ENCODE measurements around the gene ADGRE1.

The ADGRE1 gene

GRCh38 chr19:6862673-6863078 is 24.7 kb upstream of the ADGRE1 start (continued):
- TF ChIP-seq ZNF629 (tag by site-specific recombination; IDR thresholded peaks at IDR 0.05) (0 out of 2 replicates have a peak, but pooled peaks have one; percentile 23), ZNF610 (tag by site-specific recombination; IDR thresholded peaks at IDR 0.05; ENCODE audit: borderline replicate concordance) (no peak), ZBTB49 (tag by site-specific recombination; IDR thresholded peaks at IDR 0.05; ENCODE audit: low read depth) (no peak), ZNF777 (tag by site-specific recombination; IDR thresholded peaks at IDR 0.05; ENCODE audit: borderline replicate concordance) (no peak; the same call in 1 of the 2 replicates), ZNF221 (tag by site-specific recombination; IDR thresholded peaks at IDR 0.05; ENCODE audit: borderline replicate concordance) (no peak), TSHZ1 (tag by site-specific recombination; IDR thresholded peaks at IDR 0.05; ENCODE audit: borderline replicate concordance) (0 out of 2 replicates have a peak, but pooled peaks have one; percentile 45), ZNF140 (tag by site-specific recombination; IDR thresholded peaks at IDR 0.05) (no peak), KLF9 (tag by site-specific recombination; IDR thresholded peaks at IDR 0.05; ENCODE audit: low read depth) (no peak), ZNF843 (tag by site-specific recombination; IDR thresholded peaks at IDR 0.05) (no peak), ZNF639 (tag by site-specific recombination; IDR thresholded peaks at IDR 0.05) (0 out of 2 replicates have a peak, but pooled peaks have one; percentile 37), ZNF776 (tag by site-specific recombination; IDR thresholded peaks at IDR 0.05; ENCODE audit: borderline replicate concordance) (no peak), KLF17 (tag by site-specific recombination; IDR thresholded peaks at IDR 0.05) (peak; percentile 54; the same call in 1 of the 2 replicates), ZNF426 (tag by site-specific recombination; IDR thresholded peaks at IDR 0.05) (no peak)

GRCh38 chr19:6864325-6864940 is 22.9 kb upstream of the ADGRE1 start:
- Histone ChIP-seq H3K4me3 (ENCODE audit: low read depth, low read length) (no peak overlapping the region), H3K4me1 (ENCODE audit: control insufficient read depth, insufficient read depth, low read length) (no peaks in the 10 kb centered on the region), H3K27ac (ENCODE audit: extremely low read depth, low read depth, low read length) (no peak overlapping the region), H3K9me3 (ENCODE audit: control insufficient read depth, insufficient read depth, low read depth, low read length) (no peaks in the 10 kb centered on the region), H3K36me3 (ENCODE audit: control insufficient read depth in 2 of 2, insufficient read depth in 1 of 2, low read length in 2 of 2) (no peaks in the 10 kb centered on the region)
- ChIA-PET POLR2A (interaction anchor here (1.0 to 1.1 kb wide), 2 partner anchors 128 to 334 kb away, joined by 3 to 5 read pairs; partner anchors contain the start of gene TNFSF9), CTCF (interaction anchor here (0.6 to 5.2 kb wide), 35 partner anchors 11 to 816 kb away, joined by 3 to 49 read pairs (median 4); partner anchors contain the start of genes GPR108 and TRIP10)
- no peak for TF ChIP-seq GLI4 (tag by site-specific recombination; IDR thresholded peaks at IDR 0.05)
- no peak for TF ChIP-seq EGR2 (tag by site-specific recombination; IDR thresholded peaks at IDR 0.05; ENCODE audit: low read depth)
- TF ChIP-seq ZNF404 (tag by site-specific recombination; IDR thresholded peaks at IDR 0.05): no peak
- TF ChIP-seq GLI2 (tag by site-specific recombination; IDR thresholded peaks at IDR 0.05; ENCODE audit: borderline replicate concordance, low read depth): no peak
- TF ChIP-seq ZNF654 (tag by site-specific recombination; IDR thresholded peaks at IDR 0.05; ENCODE audit: low read depth): no peak
- TF ChIP-seq INSM2 (tag by site-specific recombination; IDR thresholded peaks at IDR 0.05): no peak
- no peak for TF ChIP-seq SP3 (tag by site-specific recombination; IDR thresholded peaks at IDR 0.05)
- TF ChIP-seq OVOL3 (tag by site-specific recombination; IDR thresholded peaks at IDR 0.05): no peak
- TF ChIP-seq KLF8 (tag by site-specific recombination; IDR thresholded peaks at IDR 0.05): no peak
